Stimulated activated CD4-positive, alpha-beta T cell treated with anti-CD3 and anti-CD28 coated beads, Interleukin-4, amount 100 ng/mL, for 24 hours (primary cell): ENCODE results near the gene DHX15.
A peak's percentile ranks its signal among the peaks of the same experiment; 100 is the strongest.
"Not testable (repeated sequence)": the region's sequence is repeated elsewhere in the genome, so short reads cannot be mapped to it uniquely, and the experiment has no call there.

Experiments used
- DNase-seq: peaks from one replicate; pipeline ENCODE4 v3.0.0-alpha.2; 2020

Gene DHX15

GRCh38 chr4:24537025-24537424, 47.3 kb downstream of the DHX15 start:
- no peak for DNase-seq

GRCh38 chr4:24535399-24535798, 49.0 kb downstream of the DHX15 start:
- no peak for DNase-seq

GRCh38 chr4:24533364-24533763, 51.0 kb downstream of the DHX15 start:
- no peak for DNase-seq

DNA sequence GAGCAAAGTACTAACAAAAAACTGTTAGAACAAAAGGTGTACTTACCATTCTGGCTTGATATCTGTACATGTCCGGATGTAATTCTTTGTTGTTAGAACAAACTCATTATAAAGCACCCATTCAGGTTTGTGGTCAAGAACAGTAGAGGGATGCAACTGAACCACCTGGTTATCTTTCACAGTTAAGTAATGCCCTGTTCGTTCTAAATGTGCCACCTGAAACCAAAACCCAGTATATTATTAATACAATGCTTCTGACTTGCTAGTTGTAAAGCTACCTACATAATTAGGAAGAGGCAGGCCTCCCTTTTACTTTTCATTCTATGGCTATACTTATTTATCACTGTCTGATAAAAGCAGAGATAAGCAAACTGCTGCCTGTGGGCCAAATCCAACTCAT, 54.8 kb downstream of the DHX15 start:
- no peak for DNase-seq

DNA sequence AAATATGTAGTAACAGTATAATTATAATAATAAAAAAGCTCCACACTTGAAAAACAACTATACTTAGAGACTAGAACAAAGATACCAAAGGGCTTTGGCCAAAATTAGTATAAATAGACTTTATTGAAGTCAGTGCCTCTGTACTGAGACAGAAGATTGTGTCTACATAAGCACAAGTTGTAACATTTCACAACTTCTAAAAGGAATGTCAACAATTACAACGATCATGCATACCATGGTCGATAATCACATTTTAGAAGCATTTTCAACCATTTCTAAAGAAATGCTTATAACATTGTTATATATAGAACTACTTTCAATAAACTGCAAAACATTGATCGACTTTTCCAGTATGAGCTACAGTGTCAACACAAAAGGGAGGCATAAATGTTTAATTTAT, 57.0 kb downstream of the DHX15 start:
- DNase-seq, result no peak

- no peak for DNase-seq
These were observed 62.8 kb downstream of the DHX15 start for GRCh38 chr4:24521544-24521943.

- no peak for DNase-seq
These were observed 64.7 kb downstream of the DHX15 start for GRCh38 chr4:24519649-24520048.

DNA sequence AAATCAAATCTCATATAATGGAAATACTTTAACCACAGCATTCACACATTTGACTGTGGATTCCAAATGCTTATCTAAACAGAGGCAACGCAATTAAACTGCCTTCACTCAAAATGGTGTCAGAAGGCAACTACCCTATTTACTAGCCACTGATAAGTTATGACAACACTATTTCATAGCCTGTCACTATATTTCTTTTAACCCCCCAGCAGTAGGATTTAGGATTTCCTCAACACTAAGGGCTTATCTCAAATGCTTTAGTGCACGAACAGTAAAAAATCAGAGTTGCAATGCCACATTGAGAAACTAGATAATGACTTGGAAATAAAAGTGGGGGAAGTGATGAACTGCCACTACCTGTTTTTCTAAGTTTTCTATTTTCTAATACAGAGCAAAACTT, 66.7 kb downstream of the DHX15 start:
- no peak for DNase-seq

DNA sequence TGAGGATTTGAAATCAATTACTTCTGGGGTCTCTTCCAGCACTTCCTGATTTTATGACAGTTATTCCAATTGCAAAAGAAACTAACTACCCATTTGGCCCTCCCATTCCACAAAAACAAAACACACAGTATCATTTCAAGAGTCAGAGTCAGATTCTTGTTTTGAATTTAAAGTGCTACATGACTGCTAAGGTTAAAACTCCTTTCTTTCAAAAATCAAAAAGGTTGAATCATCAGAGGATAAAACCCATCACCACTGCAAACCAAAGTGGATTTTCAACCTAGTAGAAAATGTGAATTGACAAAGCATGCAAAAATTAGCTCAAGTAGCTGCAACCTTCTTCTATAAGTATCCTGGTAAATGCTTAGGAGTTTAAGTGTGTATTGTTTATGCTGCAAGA, 67.4 kb downstream of the DHX15 start:
- no peak for DNase-seq

GRCh38 chr4:24515698-24516097, 68.7 kb downstream of the DHX15 start:
- DNase-seq, result no peak

GRCh38 chr4:24514808-24515207, 69.5 kb downstream of the DHX15 start:
- no peak for DNase-seq

DNA sequence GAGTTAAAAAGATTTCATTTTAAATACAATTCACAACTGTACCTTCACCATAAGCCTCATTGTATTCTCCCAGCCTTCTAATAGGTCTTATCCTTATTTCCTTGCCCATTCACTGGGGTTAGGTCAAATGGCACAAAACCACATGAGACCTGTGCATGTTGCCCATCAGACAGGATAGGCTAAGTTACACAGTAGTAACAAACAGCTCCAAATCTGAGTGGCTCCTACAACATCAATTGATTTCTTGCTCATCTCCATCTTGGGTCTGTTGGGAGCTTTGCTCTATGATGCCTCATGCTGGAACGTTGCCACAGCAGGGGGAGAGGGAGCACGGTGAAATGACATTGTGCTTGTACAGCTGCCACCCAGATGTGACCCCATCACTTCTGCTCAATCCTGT, 70.6 kb downstream of the DHX15 start:
- no peak for DNase-seq

- no peak for DNase-seq
These were observed 72.8 kb downstream of the DHX15 start for GRCh38 chr4:24511371-24512063.

GRCh38 chr4:24510091-24510490, 74.3 kb downstream of the DHX15 start:
- no peak for DNase-seq

DNA sequence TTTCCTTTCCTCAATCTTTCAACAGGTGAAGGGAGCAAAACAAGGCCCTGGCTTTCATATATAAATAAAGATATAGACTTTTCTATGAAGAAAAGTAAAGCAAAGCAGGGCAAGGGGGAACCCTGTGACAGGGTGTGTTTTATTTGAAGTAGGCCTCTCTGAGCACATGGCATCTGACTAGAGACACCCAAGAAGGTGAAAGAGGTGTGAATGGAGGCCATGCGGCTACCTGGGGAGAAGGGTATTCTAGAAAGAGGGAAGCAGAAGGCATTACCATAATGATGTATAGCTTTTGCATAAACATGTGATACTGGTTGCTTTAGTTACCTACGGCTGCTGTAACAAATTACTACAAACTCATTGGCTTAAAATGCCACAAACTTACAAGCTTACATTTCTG, 75.8 kb downstream of the DHX15 start:
- no peak for DNase-seq

DNA sequence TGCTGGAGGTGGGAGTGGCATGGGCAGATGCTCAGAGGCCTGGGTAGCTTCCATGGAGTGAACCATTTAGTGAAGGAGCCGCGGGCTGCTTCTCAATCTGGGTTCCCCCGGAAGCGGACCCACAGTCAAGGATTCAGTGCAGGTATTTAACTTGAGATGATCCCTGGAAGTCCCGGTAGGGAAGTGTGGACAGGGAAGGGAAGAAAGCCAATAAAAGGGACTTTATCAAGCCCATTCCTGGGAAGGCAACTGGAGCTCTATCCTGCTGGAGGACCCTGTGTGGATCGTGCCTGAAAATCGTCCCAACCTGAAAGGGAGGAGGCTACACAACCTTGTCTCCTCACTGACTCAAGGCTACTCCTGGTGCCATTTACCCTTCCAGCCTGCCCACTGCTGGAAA, 76.9 kb downstream of the DHX15 start:
- no peak for DNase-seq

GRCh38 chr4:24503090-24503489, 81.3 kb downstream of the DHX15 start:
- DNase-seq, result not testable (repeated sequence)

GRCh38 chr4:24497221-24497620, 87.1 kb downstream of the DHX15 start:
- no peak for DNase-seq

DNA sequence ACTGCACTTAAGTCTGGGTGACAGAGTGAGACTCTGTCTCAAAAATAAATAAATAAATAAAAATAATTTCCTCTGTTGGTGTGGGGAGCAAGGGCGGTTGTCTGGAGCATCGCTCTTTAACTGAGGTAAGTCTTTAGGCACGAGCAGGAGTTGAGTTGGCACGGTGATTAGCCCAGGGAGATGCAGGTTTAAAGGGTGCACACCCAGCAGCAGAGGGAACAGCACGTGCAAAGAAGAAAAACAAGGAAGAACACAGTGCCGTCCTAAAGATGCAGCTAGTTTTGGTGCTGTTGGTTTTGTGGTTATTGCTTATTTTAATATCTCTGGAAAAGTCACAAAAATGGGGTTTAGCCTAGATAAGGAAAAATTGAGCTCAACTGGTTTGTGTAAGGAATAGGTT, 87.8 kb downstream of the DHX15 start:
- no peak for DNase-seq

DNA sequence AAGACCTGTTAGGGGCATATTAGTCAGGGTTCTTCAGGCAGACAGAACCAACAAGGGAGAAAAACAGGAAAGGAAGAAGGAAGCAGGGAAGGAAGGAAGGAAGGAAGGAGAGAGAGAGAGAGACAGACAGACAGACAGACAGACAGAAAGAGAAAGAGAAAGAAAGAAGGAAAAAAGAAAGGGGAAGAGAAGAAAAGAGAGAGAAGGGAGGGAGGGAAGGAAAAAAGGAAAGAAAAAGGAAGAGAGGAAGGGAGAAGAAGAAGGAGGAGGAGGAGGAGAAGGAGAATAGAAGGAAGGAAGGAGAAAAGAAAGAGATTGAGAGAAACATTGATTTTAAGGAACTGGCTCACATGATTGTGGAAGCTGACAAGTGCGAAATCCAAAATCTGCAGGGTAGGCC, 89.0 kb downstream of the DHX15 start:
- no peak for DNase-seq

- DNase-seq, result no peak
These were observed 94.5 kb downstream of the DHX15 start for GRCh38 chr4:24489870-24490269.

DNA sequence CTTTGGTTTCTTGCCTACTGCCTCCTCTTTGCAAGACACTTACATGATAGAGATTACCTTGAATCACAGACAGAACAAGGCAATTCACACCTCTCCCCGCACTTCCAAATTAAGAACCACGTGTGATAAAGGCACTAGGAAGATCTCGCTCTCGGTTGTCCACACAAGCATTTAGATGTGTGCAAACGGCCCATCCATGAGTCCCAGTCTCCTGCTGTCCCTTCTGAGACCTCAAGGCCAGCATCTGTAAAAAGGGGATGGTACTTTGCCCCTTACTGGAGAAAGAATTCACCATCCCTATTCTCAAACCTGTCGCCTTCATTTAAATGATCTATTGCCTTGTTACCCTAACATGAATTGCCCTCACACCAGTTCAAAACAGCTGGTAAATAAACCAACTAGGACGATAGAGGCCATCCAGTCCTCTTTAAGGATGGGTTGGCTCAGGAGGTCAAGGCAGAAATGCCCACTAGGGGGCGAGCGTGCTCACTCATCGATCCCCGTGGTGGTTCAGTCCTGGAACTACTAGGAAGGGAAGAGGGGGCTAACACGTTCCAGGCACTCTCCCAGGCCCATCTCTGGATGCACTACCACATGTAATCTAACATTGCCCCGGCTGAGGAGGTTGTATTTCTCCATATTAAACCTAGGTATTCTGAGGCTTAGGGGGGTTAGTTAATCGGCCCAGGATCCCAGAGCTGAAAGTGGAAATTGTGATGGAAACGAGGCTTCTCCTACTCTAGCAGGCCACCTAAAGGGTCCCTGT, 95.8 kb downstream of the DHX15 start:
- DNase-seq, result peak; percentile 67

GRCh38 chr4:24482871-24483270, 101.5 kb downstream of the DHX15 start:
- no peak for DNase-seq

DNA sequence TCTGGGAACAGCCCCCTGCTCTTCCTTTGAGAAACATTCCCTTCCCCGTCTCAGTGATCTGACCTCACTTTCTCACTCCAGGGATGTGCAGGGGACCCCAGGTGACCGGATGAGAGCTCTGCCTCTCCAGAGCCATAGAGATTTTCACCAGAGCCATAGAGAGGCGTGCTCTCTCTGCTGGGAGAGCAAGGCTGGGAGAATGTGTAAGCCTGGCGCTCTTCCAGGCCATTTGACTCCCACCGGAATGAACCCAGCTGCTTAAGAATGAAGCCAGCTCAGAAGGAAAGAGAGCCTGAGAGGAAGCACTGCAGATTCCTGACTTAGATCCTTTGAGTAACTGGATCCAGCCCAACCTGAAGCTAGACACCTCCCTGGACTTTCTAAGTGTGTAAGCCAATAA, 106.4 kb downstream of the DHX15 start:
- DNase-seq, result no peak
